T-cell (primary cell): ENCODE results near the gene ASIC3. TPM values are rescaled to one million over a fixed set of nuclear protein-coding genes. Genes with fewer than 3 reads are reported as not detected.

Experiments used
- ATAC-seq, 4 experiments: fragments of 200-7000 bp in 3 of 4; fragments of 150-1000 bp in 1 of 4; cut with Tn5 transposase; replicated peaks in 1 of 4; 1 replicate in 3 of 4; 2 replicates in 1 of 4; pipeline ENCODE4 v1.10.0; 2021; ENCODE audit warnings: moderate library complexity in 3 of 4, mild to moderate bottlenecking in 2 of 4, moderate number of reproducible peaks in 1 of 4
- CTCF ChIA-PET, 2 donors: fragments of 300-600 bp; sonication (Branson Sonifier 250); formaldehyde crosslinking; loops; one replicate each; lab custom pipeline; 2022; ENCODE audit warnings: antibody characterized with exemption in 2 of 2; lab: Charles Lee
- POLR2A ChIA-PET, 2 donors: fragments of 300-600 bp; sonication (Branson Sonifier 250); formaldehyde crosslinking; loops; one replicate each; lab custom pipeline; 2022; ENCODE audit warnings: antibody characterized with exemption in 2 of 2; lab: Charles Lee
- DNase-seq, 35 experiments: peaks; one replicate each; pipeline versions ENCODE4 v3.0.0 to v3.0.0-alpha.2; 2013 to 2023
- H3K27ac ChIP-seq: one replicate; pipeline ENCODE4 v1.5.1; 2013; ENCODE audit warnings: low read length
- H3K27me3 ChIP-seq, 2 experiments: replicated peaks in 1 of 2; 1 replicate in 1 of 2; 2 replicates in 1 of 2; pipeline versions ENCODE4 v1.6.1 to v1.7.0; 2013; ENCODE audit warnings: low read length in 1 of 2, mixed read lengths in 1 of 2; ENCODE audit not compliant: control insufficient read depth in 2 of 2, insufficient read depth in 2 of 2; ENCODE audit errors: extremely low read depth in 1 of 2
- H3K36me3 ChIP-seq, 2 donors: 1 replicate in 1 of 2; 2 replicates in 1 of 2; pipeline versions ENCODE4 v1.6.1 to v1.7.0; 2013; ENCODE audit warnings: low read length in 1 of 2; ENCODE audit not compliant: control insufficient read depth in 2 of 2, insufficient read depth in 1 of 2; ENCODE audit errors: extremely low read depth in 1 of 2
- H3K4me1 ChIP-seq, 2 experiments: 1 replicate in 1 of 2; 2 replicates in 1 of 2; pipeline versions ENCODE4 v1.6.1 to v1.7.0; 2013; ENCODE audit warnings: low read length in 2 of 2, mixed read lengths in 1 of 2; ENCODE audit not compliant: insufficient read depth in 2 of 2, control insufficient read depth in 1 of 2; ENCODE audit errors: extremely low read depth in 1 of 2
- H3K4me3 ChIP-seq, 2 donors: 1 replicate in 1 of 2; 2 replicates in 1 of 2; pipeline versions ENCODE4 v1.5.1 to v1.7.0; 2013; ENCODE audit warnings: mild to moderate bottlenecking in 2 of 2, low read length in 1 of 2, moderate library complexity in 1 of 2; ENCODE audit not compliant: control insufficient read depth in 1 of 2; ENCODE audit errors: extremely low read depth in 1 of 2
- H3K9me3 ChIP-seq: 2 replicates; pipeline ENCODE4 v1.7.0; 2013
- H3K27ac Mint-ChIP-seq, 2 donors: one replicate each; pipeline ENCODE4 v1.8.0; 2020 to 2021; ENCODE audit warnings: mild to moderate bottlenecking in 2 of 2, mixed read lengths in 2 of 2
- H3K27me3 Mint-ChIP-seq, 2 donors: one replicate each; pipeline ENCODE4 v1.8.0; 2021 to 2022; ENCODE audit warnings: mixed read lengths in 2 of 2
- H3K36me3 Mint-ChIP-seq: one replicate; pipeline ENCODE4 v1.8.0; 2021; ENCODE audit warnings: mixed read lengths
- H3K4me1 Mint-ChIP-seq, 3 donors: one replicate each; pipeline ENCODE4 v1.8.0; 2020 to 2022; ENCODE audit warnings: mixed read lengths in 3 of 3, mild to moderate bottlenecking in 1 of 3
- H3K4me3 Mint-ChIP-seq, 3 donors: one replicate each; pipeline ENCODE4 v1.8.0; 2020 to 2022; ENCODE audit warnings: mild to moderate bottlenecking in 3 of 3, mixed read lengths in 3 of 3, moderate library complexity in 3 of 3
- H3K9me3 Mint-ChIP-seq, 3 donors: one replicate each; pipeline ENCODE4 v1.8.0; 2020 to 2022; ENCODE audit warnings: mixed read lengths in 3 of 3
- WGBS: methylation state at CpG from one replicate; pipeline ENCODE4 v1.1.5; 2013; ENCODE audit warnings: missing lambda C conversion rate; ENCODE audit not compliant: insufficient coverage; 5-methylcytosine and 5-hydroxymethylcytosine counted together
- total RNA-seq, 35 experiments: library from RNA in 6 of 35; stranded (reverse) in 6 of 35; fragments of 120-200 nt in 1 of 35; gene quantifications; one replicate each; pipeline versions ENCODE4 v1.2.1 to v1.2.4 and lab custom pipeline; 2013 to 2026

The ASIC3 gene
- total RNA-seq, 5 donors from 2014 or later (not counting 1 experiment from before 2014, with no cell fraction given) = 9.8 to 16.0 (median 11.9) TPM

- Histone ChIP-seq H3K9me3 (no peaks in the 10 kb centered on the region), H3K27me3 (no peaks in the 10 kb centered on the region), H3K36me3 (peaks cover 5 to 33% of the 10 kb centered on the region in 2 donors), H3K27ac (no peak overlapping the region), H3K4me1 (peaks cover 18 to 40% of the 10 kb centered on the region in 2 experiments), H3K4me3 (no peak overlapping the region)
- no peak overlapping the region for H3K4me3 Mint-ChIP-seq
- no peak for ATAC-seq
- 84% methylated on average over 17 of the region's 43 CpGs for WGBS
- DNase-seq = no peak
- no peak overlapping the region for H3K27ac Mint-ChIP-seq
- no peaks in the 10 kb centered on the region for H3K9me3 Mint-ChIP-seq
- POLR2A ChIA-PET = no interaction called here
- CTCF ChIA-PET = interaction anchor here (0.5 to 1.0 kb wide), 3 partner anchors 32 to 1137 kb away, joined by 3 to 7 read pairs (median 3); no protein-coding TSS in a partner anchor
- H3K36me3 Mint-ChIP-seq = peaks cover 14% of the 10 kb centered on the region
- no peaks in the 10 kb centered on the region for H3K27me3 Mint-ChIP-seq
- H3K4me1 Mint-ChIP-seq = peaks cover 23 to 29% (median 29%) of the 10 kb centered on the region in 3 donors
Measured at GRCh38 chr7:151062399-151063211, 14.3 kb downstream of the ASIC3 start.

- Histone ChIP-seq H3K36me3 (peaks cover 10 to 36% of the 10 kb centered on the region in 2 donors), H3K4me3 (no peak overlapping the region), H3K4me1 (peaks cover 17 to 38% of the 10 kb centered on the region in 2 experiments), H3K27ac (no peak overlapping the region), H3K9me3 (no peaks in the 10 kb centered on the region), H3K27me3 (no peaks in the 10 kb centered on the region)
- ATAC-seq (no peak), DNase-seq (no peak)
- ChIA-PET POLR2A (no interaction called here), CTCF (interaction anchor here in 1 of 2 donors (0.6 to 1.0 kb wide), 2 partner anchors 34 to 1136 kb away, joined by 3 to 7 read pairs; no protein-coding TSS in a partner anchor)
- 95% methylated on average over 10 of the region's 11 CpGs for WGBS
- Mint-ChIP-seq H3K4me3 (no peak overlapping the region), H3K27ac (no peak overlapping the region), H3K4me1 (peaks cover 21 to 28% (median 27%) of the 10 kb centered on the region in 3 donors), H3K9me3 (no peaks in the 10 kb centered on the region), H3K36me3 (peaks cover 20% of the 10 kb centered on the region), H3K27me3 (no peaks in the 10 kb centered on the region)
Measured at GRCh38 chr7:151063212-151063561, 14.9 kb downstream of the ASIC3 start.

- DNase-seq (no peak), ATAC-seq (no peak)
- Mint-ChIP-seq H3K27ac (no peak overlapping the region), H3K27me3 (no peaks in the 10 kb centered on the region), H3K4me1 (peaks cover 13 to 19% (median 18%) of the 10 kb centered on the region in 3 donors), H3K36me3 (peaks cover 25% of the 10 kb centered on the region), H3K4me3 (no peak overlapping the region), H3K9me3 (no peaks in the 10 kb centered on the region)
- H3K4me1 ChIP-seq = peaks cover 7 to 27% of the 10 kb centered on the region in 2 experiments
- CTCF ChIA-PET = no interaction called here
- no peak overlapping the region for H3K4me3 ChIP-seq
- H3K36me3 ChIP-seq = peaks cover 12 to 43% of the 10 kb centered on the region in 2 donors
- 97% methylated on average over 5 of the region's 18 CpGs for WGBS
- POLR2A ChIA-PET = no interaction called here
- H3K27ac ChIP-seq = no peak overlapping the region
- no peaks in the 10 kb centered on the region for H3K9me3 ChIP-seq
- H3K27me3 ChIP-seq = no peaks in the 10 kb centered on the region
Measured at GRCh38 chr7:151064454-151064853, 16.1 kb downstream of the ASIC3 start.

- no CpG with 5 or more reads among the region's 6 CpGs for WGBS
- H3K4me3 ChIP-seq = no peak overlapping the region
- CTCF ChIA-PET = no interaction called here
- H3K36me3 Mint-ChIP-seq = peaks cover 25% of the 10 kb centered on the region
- H3K9me3 Mint-ChIP-seq = no peaks in the 10 kb centered on the region
- DNase-seq = no peak
- no peaks in the 10 kb centered on the region for H3K27me3 ChIP-seq
- peaks cover 13 to 18% (median 18%) of the 10 kb centered on the region in 3 donors for H3K4me1 Mint-ChIP-seq
- no peaks in the 10 kb centered on the region for H3K9me3 ChIP-seq
- no peak overlapping the region for H3K27ac ChIP-seq
- H3K27me3 Mint-ChIP-seq = no peaks in the 10 kb centered on the region
- H3K27ac Mint-ChIP-seq = no peak overlapping the region
- H3K4me3 Mint-ChIP-seq = no peak overlapping the region
- ATAC-seq = no peak
- peaks cover 6 to 25% of the 10 kb centered on the region in 2 experiments for H3K4me1 ChIP-seq
- POLR2A ChIA-PET = no interaction called here
- peaks cover 16 to 48% of the 10 kb centered on the region in 2 donors for H3K36me3 ChIP-seq
Measured at GRCh38 chr7:151064993-151065392, 16.7 kb downstream of the ASIC3 start.

GRCh38 chr7:151065516-151065915 lies 17.2 kb downstream of the ASIC3 start:
- DNase-seq = no peak
- Mint-ChIP-seq H3K27me3 (no peaks in the 10 kb centered on the region), H3K4me1 (peaks cover 10 to 14% (median 13%) of the 10 kb centered on the region in 3 donors), H3K9me3 (no peaks in the 10 kb centered on the region), H3K27ac (no peak overlapping the region), H3K4me3 (no peak overlapping the region), H3K36me3 (peaks cover 28% of the 10 kb centered on the region)
- POLR2A ChIA-PET = no interaction called here
- Histone ChIP-seq H3K27me3 (no peaks in the 10 kb centered on the region), H3K4me1 (peaks cover 1 to 19% of the 10 kb centered on the region in 2 experiments), H3K9me3 (no peaks in the 10 kb centered on the region), H3K27ac (no peak overlapping the region), H3K36me3 (peaks cover 21 to 54% of the 10 kb centered on the region in 2 donors), H3K4me3 (no peak overlapping the region)
- no peak for ATAC-seq
- CTCF ChIA-PET = no interaction called here
- WGBS = 97% methylated on average over 12 of the region's 14 CpGs

- no peak overlapping the region for H3K4me3 ChIP-seq
- H3K36me3 ChIP-seq = peaks cover 21 to 59% of the 10 kb centered on the region in 2 donors
- H3K27ac Mint-ChIP-seq = no peak overlapping the region
- peaks cover 0 to 10% of the 10 kb centered on the region in 2 experiments for H3K4me1 ChIP-seq
- no peak for ATAC-seq
- H3K27me3 ChIP-seq = no peaks in the 10 kb centered on the region
- no peaks in the 10 kb centered on the region for H3K9me3 ChIP-seq
- H3K36me3 Mint-ChIP-seq = peaks cover 30% of the 10 kb centered on the region
- peaks cover 4 to 6% (median 5%) of the 10 kb centered on the region in 3 donors for H3K4me1 Mint-ChIP-seq
- no peaks in the 10 kb centered on the region for H3K9me3 Mint-ChIP-seq
- ChIA-PET POLR2A (no interaction called here), CTCF (no interaction called here)
- H3K27ac ChIP-seq = no peak overlapping the region
- no peak for DNase-seq
- no peak overlapping the region for H3K4me3 Mint-ChIP-seq
- no peaks in the 10 kb centered on the region for H3K27me3 Mint-ChIP-seq
- 97% methylated on average over 23 of the region's 39 CpGs for WGBS
Measured at GRCh38 chr7:151066273-151066974, 18.1 kb downstream of the ASIC3 start.
